Stimulated activated CD8-positive, alpha-beta memory T cell treated with anti-CD3 and anti-CD28 coated beads, Interleukin-7, amount 100 ng/mL, for 4 hours (primary cell): ENCODE measurements around the gene ZNRF4.
"Not testable (repeated sequence)": the region's sequence is repeated elsewhere in the genome, so short reads cannot be mapped to it uniquely, and the experiment has no call there.

Experiments used
- DNase-seq, 2 donors: peaks; one replicate each; pipeline ENCODE4 v3.0.0-alpha.2; 2020; ENCODE audit warnings: low read depth in 2 of 2

Gene ZNRF4, protein sequence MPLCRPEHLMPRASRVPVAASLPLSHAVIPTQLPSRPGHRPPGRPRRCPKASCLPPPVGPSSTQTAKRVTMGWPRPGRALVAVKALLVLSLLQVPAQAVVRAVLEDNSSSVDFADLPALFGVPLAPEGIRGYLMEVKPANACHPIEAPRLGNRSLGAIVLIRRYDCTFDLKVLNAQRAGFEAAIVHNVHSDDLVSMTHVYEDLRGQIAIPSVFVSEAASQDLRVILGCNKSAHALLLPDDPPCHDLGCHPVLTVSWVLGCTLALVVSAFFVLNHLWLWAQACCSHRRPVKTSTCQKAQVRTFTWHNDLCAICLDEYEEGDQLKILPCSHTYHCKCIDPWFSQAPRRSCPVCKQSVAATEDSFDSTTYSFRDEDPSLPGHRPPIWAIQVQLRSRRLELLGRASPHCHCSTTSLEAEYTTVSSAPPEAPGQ

DNA sequence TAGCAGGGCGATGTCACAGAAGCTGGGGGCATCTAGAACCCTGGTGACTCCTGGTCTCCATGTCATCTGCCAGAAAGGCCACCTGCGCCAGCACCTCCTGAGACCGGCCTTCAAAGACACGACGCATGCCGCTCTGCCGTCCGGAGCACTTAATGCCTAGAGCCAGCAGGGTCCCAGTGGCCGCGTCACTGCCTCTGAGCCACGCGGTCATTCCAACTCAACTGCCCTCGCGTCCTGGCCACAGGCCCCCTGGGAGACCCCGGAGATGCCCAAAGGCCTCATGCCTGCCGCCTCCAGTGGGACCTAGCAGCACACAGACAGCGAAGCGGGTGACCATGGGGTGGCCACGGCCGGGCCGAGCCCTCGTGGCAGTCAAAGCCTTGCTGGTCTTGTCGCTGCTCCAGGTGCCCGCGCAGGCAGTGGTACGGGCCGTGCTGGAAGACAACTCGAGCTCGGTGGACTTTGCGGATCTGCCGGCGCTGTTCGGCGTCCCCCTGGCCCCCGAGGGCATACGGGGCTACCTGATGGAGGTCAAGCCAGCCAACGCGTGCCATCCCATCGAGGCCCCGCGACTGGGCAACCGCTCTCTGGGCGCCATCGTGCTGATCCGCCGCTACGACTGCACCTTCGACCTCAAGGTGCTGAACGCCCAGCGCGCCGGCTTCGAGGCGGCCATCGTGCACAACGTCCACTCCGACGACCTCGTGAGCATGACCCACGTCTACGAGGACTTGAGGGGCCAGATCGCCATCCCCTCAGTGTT is at the start of gene ZNRF4:
Gene ZNRF4 (plus strand): TSS at position 51 of the 763 bp plus-strand sequence. CDS start 75 bp downstream, at position 126.
- no peak for DNase-seq

DNA sequence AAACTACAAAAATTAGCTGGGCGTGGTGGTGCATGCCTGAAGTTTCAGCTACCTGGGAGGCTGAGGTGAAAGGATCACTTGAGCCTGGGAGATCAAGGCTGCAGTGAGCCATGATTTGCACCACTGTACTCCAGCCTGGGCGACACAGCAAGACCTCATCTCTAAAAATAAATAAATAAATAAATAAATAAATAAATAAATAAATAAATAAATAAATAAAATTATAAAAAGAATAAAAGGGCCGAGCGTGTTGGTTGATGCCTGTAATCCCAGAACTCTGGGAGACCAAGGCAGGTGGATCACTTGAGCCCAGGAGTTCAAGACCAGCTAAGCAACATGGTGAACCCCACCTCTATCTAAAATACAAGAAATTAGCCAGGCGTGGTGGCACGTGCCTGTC is 49.0 kb upstream of the ZNRF4 start:
- DNase-seq = not testable (repeated sequence)

DNA sequence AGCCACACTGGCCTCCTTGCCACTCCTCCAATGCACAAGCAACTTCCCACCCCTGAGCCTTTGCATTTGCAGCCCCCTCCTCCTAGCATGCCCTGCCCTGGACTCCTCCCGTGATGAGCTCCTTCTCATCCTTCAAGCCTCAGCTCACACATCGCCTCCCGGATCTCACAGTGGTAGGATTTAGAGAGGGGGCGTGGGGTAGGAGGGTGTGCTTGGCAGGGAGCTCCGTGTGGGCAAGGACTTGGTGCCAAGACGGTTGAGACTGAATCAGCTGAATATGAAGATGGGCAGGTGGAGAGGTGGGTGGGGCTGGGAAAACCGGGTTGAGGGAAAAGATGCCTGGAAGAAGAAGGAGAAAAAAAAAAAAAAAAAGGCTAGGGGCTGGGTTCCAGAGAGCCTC is 48.4 kb upstream of the ZNRF4 start:
- DNase-seq = no peak

DNA sequence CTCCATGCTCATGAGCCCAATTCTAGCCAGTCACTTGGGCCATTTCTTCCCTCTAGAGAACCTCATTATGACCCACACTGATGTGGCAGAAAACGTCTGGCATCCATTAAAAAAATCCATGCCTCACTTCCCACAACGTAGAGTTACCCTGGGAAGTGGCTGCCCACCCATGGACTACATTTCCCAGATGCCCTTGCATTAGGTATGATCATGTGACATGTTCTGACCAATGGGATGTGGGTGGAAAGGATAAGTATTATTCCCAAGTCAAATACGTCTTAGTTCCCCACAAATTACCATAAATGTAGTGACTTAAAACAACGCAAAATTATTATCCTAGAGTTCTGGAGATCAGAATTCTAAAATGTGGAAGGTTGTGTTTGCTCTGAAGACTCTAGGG is 47.9 kb upstream of the ZNRF4 start:
- DNase-seq = no peak

DNA sequence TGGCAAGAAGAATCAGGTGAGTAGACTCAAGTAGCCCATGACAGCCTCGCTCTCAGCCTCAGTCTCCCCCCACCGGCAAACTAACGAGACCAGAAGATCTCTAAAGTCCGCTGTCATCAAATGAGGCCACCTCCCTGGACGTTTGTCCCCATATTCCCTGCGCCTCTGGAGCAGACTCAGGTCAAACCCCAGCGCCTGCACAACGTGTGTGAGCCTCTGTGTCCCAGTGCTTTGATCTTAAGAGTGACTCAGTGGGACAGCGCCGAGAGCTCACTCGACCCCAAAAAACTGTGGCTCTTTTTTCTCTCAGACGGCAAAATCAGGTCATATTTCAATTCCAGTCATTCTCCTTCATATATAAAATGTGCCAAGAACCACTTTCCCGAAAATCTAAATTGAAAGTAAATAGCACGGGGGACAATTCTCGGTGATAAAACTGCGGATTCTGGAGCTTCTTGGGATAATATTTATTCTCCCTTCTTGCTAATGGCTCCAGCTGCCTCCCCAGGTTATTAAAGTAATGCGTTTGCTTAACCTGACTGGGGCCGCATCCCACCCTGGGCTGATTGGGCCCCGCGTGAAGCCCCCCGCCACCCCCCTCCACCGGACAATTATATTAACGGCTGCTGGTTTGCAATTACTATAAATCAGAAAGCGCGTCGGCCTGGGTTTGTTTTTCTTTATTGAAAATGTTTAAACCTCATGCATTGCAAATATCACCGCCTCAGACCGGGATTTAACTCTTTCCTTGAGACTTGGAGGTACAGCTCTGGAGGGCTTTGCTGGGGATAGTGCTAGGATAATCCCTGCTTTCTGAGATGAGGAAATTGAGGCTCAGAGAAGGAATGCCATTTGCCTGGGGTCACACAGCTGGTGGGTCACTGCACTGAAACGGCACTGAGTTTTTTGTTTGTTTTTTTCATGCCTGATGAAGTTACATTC is 37.5 kb upstream of the ZNRF4 start:
- DNase-seq = no peak

DNA sequence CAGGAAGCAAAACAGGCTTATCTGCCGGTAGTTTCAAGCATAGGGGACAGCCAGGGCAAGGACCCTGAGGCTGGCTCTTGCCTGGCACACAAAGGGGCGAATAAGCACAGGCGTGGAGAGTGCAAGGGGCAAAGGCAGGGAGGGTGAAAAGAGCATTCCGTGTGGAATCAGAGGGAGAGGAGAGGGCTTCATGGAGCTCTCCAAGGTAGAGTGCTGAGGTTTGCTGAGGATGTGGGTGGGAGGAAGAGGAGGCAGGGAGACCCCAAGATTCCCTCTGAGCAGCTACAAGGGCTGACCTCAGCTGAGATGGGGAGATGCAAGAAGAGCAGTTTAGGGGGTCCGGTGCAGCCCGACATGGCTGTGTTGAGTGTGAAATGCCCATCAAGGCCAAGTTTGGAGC is 36.5 kb upstream of the ZNRF4 start:
- DNase-seq = no peak

DNA sequence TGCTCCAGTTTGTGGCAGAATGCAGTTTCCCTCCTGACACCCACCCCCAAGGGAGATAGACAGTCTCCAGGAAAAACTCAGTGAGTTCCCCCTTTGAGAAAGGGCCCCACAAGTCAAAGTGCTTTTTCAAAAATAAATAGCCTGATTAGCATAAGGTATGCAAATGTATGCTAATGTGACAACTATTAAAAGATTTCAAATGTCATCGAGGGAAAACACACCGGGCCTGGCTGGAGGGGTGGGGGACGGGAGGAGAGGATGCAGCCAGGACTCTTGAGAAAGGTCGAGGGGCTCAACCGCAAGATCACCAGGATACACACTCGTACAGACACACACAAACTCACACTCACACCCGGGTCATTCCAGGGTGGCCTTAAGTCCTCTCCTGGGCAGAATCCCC is 34.3 kb upstream of the ZNRF4 start:
- DNase-seq = no peak

DNA sequence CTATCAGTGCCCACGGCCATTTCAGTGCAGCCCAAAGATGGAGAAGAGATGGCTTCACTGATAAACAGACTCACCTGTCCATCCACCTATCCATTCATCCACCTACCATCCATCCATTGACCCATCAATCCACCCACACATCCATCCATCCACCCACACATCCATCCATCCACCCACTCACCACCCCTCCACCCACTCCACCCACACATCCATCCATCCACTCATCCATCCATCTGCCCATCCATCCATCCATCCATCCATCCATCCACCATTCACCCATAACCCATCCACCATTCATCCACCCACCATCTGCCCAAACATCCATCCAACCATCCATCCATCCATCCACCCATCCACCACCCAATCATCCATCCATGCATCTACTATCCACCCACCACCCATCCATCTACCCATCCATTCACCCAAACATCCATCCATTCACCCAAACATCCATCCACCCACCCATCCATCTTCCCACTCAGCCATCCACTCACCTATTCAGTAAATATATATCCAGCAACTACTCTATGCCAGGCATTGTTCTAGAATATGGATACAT is 31.6 kb upstream of the ZNRF4 start:
- no peak for DNase-seq

DNA sequence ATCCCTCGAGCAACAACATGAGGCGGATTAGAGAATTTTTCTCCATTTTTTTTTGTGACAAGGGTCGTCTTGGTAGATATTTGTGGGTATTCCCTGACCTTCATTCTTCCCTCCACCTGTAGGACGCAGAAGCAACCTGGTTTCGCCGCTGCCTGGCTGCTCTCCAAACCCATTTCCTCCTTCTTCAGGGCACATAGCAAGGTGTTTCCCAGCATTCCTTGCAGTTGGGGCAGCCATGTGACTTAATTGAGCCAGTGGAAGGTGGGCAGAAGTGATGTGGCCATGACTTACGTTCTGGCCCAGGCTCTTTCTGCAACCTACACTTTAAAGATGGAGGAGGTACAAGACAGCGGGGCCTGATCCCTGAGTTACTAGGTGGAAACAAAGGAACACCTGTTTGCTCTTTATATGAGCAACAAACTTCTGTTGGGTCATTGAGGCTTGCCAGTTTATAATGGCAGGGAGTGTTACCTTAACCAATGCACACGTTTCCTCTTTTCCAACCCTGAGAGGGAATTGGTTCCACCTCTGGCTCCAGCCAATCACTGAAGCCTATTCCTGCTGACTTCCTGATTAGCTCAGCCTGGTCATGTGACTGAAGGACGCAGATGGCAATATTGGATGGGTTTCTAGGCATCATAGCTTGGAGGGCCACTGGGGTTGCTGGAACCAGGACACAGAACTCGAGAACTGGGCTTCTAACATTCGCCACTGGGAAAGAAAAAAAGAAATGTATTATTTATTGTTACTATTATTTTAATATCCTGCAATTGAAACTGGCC is 30.8 kb upstream of the ZNRF4 start:
- no peak for DNase-seq

DNA sequence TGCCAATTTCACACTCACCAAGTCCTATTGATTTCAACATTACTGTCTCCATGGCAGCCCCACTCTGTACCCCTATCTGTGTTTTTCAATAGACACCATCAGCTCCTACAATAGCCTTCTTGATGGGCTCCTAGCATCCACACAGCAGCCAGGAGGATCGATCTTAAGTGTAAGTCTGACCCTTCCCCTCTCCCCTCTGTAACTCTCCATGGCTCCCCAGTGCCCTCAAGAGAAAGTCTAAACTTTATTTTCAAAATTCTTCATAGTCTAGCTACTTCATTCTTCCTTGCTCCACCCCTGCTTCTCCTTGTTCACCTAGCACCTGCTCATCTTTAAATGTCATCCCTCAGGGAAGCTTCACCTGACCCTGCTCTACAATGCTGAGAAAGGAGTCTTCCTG is 30.0 kb upstream of the ZNRF4 start:
- DNase-seq = no peak

DNA sequence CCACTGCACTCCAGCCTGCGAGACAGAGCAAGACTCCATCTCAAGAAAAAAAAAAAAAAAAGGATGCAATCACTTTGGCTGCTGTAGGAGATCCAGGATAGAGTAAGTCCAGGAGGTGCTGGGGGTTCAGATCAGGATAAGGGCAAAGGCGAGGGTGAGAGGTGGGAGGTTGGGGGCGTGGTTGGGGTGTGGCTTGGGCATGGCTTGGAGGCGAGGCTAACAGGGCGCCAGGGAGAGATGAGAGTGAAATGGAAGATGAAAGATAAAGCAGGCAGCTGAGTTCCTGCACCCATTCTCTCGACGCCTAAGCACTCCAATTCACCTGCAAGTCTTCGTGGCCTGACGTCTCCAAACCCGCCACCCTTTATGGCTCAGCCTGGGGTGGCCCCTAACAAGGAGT is 25.0 kb upstream of the ZNRF4 start:
- DNase-seq = no peak

DNA sequence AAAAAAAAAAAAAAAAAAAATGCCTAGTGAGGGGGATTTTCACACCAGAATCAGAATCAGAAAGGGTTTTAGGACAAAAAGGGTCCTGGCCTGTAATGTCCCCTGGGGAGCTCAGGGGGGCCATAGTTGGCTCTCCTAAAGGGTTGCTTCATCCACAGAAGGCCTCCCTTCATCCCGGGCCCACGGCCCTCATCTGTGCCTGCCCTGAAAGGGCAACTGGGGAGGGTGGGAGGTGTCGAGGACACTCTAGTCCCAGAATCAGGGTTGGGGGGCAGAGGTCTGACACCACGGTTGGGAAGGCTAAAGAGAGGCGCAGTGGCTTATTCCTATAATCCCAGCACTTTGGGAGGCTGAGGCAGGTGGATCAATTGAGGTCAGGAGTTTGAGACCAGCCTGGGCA is 22.5 kb upstream of the ZNRF4 start:
- no peak for DNase-seq

DNA sequence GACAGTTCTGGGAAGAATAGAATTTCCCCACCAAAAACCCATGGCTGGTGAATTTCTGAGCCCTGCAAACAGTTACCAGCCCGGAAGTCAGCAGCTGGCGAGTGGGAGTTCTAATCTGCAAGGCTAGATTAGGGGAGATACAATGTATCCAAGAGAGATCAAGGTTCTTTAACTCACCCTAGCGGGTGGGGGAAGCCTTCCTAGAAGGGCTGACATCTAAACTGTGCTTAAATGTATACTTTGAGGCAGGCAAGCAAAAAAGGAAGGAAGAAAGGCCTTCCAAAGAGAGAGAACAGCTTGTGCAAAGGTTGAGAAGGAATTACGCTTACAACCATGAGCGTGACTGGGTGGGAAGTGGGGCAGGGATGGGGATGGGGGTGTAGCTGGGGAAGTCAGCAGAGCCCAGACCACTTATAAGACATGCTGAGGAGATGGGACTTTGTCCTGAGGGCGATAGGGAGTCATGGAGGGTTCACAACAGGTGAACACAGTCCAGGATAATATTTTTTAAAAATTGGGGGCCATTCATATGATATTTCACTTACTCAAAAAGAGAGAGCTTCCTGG is 20.8 kb upstream of the ZNRF4 start:
- DNase-seq = no peak

DNA sequence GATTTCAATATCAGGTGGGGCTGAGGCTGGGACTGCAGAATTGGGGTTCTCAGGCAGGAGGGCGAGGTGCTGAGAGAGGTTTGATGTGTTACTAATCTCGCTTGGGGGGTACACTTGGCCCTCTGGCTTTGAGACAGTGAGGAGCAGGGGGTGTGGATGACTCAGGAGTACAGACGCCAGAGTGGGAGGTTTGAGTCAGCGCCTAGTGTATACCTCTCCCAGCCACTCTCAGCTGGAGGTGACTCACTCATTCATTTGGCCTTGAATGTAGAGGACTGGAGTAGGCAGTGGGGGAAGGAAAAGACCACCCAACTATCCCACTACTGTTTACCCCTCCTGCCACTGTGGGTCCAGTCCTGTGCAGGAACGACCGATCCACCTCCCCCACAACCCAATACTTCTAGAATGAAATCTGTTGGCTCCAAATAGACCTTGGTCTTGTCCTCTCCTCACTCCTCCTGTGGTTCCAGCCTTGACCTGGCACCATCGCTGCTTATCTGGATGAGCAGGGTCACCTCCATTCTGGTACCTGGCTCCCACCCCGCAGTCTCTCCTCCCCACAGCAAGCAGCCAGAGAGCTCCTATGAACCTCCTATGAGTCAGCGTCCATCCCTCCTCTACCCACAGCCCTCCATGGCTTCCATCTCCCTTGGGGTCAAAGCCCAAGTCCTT is 20.1 kb upstream of the ZNRF4 start:
- peak; percentile 20 to 40 for DNase-seq

DNA sequence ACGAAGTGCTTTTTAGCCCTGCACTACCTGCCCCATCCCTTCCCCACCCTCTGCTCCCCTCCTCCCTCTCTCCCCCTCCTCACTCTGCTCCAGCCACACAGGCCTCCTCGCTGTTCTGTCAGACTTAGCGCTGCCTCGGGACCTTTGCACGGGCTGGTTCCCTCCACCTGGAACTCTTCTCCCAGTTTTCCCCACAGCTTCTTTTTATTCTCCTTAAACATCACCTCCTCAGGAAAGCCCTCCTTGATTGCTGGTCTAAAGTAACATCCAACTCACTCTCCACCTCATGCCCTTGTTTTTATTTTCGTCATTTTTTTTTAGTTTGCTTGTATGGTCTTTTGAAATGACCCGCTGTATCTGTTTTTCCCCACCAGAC is 19.6 kb upstream of the ZNRF4 start:
- DNase-seq = no peak

DNA sequence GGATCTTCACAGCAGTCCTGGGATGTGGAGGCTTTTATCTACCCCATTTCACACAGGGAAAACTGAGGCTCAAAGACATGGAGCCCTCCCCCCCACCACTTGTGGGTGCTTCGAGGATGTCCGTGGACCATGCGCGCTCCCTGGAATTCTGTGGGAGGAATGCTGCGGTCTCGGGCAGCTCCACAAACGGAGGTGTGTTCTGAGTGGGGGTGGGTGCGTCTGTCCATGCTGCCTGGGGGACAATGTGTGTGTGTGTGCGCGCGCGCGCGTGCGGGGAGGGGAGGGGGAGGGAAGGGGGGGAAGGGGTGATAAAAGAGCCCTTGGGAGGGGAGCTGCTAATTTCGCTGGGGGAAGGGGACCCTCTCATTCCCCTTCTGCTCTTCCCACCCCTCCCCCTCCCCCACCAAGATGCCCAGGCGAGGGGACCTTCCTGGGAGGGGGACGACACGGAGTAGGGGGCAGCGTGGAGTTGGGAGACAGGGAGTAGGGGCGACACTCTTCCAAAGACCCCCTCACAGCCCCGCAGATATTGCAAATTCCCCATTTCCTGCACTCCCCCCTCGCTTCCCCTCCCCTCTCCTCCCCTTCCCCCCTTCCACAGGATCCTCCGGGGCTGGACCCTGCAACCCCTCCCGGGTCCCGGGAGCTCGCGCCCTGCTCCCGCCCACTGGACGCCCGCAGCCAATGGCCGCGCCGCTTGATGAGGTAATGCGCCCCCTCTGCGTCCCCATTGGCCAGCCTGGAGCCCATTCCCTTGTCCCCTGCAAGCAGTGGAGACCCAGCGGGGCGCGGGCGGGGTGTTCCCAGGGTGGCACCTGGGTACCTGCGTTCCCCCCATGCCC is 18.9 kb upstream of the ZNRF4 start:
- DNase-seq = no peak

DNA sequence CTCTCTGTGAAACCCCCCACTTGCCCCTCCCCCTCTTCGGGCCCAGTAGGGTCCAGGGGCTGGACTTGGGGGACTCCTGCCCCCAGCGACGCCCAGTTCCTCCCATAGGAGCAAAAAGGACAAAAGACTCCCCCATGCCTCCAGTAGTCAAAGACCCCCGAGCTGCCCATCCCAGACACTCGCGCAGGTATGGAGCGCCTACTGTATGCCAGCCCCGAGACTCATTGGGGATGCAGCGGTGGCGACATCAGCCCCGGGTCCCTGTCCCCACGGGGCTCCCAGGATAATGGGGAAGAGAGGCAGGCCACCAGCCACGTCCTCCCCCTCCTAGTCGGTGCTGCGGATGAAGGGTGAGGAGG is 18.3 kb upstream of the ZNRF4 start:
- DNase-seq = no peak

DNA sequence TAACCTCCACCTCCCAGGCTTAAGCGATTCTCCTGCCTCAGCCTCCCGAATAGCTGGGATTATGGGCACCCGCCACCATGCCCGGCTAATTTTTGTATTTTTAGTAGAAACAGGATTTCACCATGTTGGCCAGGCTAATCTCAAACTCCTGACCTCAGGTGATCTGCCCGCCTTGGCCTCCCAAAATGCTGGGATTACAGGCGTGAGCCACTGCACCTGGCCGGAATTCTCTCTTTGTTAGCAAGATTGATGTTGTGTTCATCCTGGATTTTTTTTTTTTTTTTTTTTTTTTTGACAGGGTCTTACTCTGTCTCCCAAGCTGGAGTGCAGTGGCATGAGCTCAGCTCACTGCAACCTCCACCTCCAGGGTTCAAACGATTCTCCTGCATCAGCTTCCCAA is 16.5 kb upstream of the ZNRF4 start:
- DNase-seq = not testable (repeated sequence)

DNA sequence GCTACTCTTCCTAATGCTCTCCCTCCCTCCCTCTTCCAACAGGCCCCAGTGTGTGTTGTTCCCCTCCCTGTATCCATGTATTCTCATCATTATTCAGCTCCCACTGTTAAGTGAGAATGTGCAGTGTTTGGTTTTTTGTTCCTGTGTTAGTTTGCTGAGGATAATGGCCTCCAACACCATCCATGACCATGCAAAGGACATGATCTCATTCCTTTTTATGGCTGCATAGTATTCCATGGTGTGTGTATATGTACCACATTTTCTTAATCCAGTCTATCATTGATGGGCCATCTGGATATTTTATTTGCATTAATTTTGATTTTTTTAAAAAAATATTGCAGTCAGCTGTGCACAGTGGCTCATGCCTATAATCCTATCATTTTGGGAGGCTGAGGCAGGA is 15.8 kb upstream of the ZNRF4 start:
- no peak for DNase-seq
